ENCODE results near the gene ZNF853. TPM values are rescaled to one million over a fixed set of nuclear protein-coding genes. Genes with fewer than 3 reads are reported as not detected.

The ZNF853 gene
- total RNA-seq, 1 experiment from 2014 or later, result not detected

DNA sequence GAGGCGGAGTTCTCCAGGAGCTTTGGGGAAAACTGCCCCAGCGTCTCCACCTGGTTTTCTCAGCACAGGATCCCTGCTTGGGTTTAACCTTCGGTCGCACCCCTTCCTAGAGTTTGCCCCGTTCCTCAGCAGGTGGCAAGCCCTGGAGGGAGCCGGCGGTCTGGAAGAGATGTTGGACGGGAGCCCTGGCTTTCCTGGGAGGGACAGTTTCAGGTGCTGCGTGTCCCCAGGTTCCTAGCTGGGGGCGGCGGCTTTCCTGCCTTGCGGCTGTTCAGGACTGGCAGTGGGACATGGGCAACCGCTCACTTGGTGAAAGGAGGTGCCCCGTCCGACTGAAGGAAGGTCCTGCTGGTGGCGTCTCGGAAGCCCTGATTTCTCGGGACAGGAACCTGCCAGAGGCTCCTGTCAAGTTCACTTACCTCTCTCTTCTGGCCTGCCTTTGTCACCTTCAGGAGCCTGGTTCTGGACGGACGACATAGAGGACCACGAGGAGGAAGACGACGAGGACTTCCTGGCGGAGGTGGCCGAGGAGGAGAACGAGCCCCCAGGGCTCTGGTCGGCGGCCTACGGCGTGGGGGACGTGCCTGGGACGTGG is 36.5 kb downstream of the ZNF853 start:
- POLR2A ChIA-PET, result no interaction called here
- DNase-seq (ENCODE audit: unreplicated experiment), result no peak
- BruUV-seq (replicated peaks), result no TSS peak
- H3K27ac Mint-ChIP-seq (ENCODE audit: low read depth, unreplicated experiment), result no peak overlapping the region
- TF ChIP-seq, protein P1, sequence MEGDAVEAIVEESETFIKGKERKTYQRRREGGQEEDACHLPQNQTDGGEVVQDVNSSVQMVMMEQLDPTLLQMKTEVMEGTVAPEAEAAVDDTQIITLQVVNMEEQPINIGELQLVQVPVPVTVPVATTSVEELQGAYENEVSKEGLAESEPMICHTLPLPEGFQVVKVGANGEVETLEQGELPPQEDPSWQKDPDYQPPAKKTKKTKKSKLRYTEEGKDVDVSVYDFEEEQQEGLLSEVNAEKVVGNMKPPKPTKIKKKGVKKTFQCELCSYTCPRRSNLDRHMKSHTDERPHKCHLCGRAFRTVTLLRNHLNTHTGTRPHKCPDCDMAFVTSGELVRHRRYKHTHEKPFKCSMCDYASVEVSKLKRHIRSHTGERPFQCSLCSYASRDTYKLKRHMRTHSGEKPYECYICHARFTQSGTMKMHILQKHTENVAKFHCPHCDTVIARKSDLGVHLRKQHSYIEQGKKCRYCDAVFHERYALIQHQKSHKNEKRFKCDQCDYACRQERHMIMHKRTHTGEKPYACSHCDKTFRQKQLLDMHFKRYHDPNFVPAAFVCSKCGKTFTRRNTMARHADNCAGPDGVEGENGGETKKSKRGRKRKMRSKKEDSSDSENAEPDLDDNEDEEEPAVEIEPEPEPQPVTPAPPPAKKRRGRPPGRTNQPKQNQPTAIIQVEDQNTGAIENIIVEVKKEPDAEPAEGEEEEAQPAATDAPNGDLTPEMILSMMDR (IDR thresholded peaks at IDR 0.05; ENCODE audit: unreplicated experiment), result no peak
- no peaks in the 10 kb centered on the region for H3K9me3 Mint-ChIP-seq (ENCODE audit: unreplicated experiment)
- H3K27me3 Mint-ChIP-seq (ENCODE audit: insufficient read depth, unreplicated experiment), result no peaks in the 10 kb centered on the region
- H3K4me3 Mint-ChIP-seq (ENCODE audit: unreplicated experiment), result no peak overlapping the region
- no peaks in the 10 kb centered on the region for H3K4me1 Mint-ChIP-seq (ENCODE audit: insufficient read depth, unreplicated experiment)
- intact Hi-C loops (cut with micrococcal nuclease), result no loop called here
- CTCF ChIA-PET, result interaction anchor here (0.6 kb wide), 1 partner anchor 74 kb away, joined by 3 read pairs; no protein-coding TSS in a partner anchor
- peaks cover 64% of the 10 kb centered on the region for H3K36me3 Mint-ChIP-seq (ENCODE audit: insufficient read depth, unreplicated experiment)

DNA sequence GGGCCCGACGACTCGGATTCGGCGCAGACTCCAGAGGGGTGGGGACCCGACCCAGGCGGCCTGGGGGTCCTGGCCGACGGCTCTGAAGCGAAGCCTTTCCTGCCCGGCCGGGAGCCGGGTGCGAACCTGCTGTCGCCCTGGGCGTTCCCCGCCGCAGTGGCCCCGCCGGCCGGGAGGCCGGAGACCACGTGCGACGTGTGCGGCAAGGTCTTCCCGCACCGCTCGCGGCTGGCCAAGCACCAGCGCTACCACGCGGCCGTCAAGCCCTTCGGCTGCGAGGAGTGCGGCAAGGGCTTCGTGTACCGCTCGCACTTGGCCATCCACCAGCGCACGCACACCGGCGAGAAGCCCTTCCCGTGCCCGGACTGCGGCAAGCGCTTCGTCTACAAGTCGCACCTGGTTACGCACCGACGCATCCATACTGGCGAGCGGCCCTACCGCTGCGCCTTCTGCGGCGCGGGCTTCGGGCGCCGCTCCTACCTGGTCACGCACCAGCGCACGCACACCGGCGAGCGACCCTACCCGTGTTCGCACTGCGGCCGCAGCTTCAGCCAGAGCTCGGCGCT is 37.1 kb downstream of the ZNF853 start:
- Mint-ChIP-seq H3K9me3 (ENCODE audit: unreplicated experiment) (no peaks in the 10 kb centered on the region), H3K4me1 (ENCODE audit: insufficient read depth, unreplicated experiment) (no peaks in the 10 kb centered on the region), H3K4me3 (ENCODE audit: unreplicated experiment) (no peak overlapping the region), H3K27ac (ENCODE audit: low read depth, unreplicated experiment) (no peak overlapping the region), H3K36me3 (ENCODE audit: insufficient read depth, unreplicated experiment) (peaks cover 58% of the 10 kb centered on the region), H3K27me3 (ENCODE audit: insufficient read depth, unreplicated experiment) (no peaks in the 10 kb centered on the region)
- ChIA-PET CTCF (interaction anchor here (0.6 kb wide), 1 partner anchor 47 kb away, joined by 3 read pairs; no protein-coding TSS in a partner anchor), POLR2A (no interaction called here)
- TF ChIP-seq, protein P1 (IDR thresholded peaks at IDR 0.05; ENCODE audit: unreplicated experiment), result no peak
- intact Hi-C loops (cut with micrococcal nuclease), result no loop called here
- no TSS peak for BruUV-seq (replicated peaks)
- DNase-seq (ENCODE audit: unreplicated experiment), result no peak

DNA sequence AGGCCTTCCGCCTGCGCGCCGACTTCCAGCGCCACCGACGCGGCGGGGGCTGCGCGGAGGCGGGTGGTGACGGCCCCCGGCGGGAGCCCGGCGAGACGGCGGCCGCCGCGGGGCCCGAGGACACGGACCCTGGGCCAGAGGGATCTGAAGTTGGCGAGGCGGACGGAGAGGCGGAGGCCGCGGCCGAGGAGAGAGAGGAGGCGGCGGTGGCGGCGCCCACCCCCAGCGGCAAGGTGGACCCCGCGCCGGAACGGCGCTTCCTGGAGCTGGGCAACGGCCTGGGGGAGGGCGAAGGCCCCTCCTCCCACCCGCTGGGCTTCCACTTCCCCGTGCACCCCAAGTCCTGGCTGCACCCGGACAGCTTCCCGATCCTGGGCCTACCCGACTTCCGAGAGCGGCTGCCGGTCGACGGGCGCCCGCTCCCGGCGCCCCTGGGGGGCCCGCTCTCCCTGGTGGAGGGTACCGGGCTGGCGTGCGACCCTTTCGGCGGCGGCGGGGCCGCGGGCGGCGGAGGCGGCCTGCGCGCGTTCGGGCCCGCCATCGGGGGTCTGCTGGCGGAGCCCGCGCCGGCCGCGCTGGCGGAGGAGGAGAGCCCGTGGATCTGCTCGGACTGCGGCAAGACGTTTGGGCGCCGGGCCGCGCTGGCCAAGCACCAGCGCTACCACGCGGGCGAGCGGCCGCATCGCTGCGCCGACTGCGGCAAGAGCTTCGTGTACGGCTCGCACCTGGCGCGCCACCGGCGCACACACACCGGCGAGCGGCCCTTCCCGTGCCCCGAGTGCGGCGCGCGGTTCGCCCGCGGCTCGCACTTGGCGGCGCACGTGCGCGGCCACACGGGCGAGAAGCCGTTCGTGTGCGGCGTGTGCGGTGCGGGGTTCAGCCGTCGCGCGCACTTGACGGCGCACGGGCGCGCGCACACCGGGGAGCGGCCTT is 37.9 kb downstream of the ZNF853 start:
- no TSS peak for BruUV-seq (replicated peaks)
- H3K4me1 Mint-ChIP-seq (ENCODE audit: insufficient read depth, unreplicated experiment), result no peaks in the 10 kb centered on the region
- no peak overlapping the region for H3K4me3 Mint-ChIP-seq (ENCODE audit: unreplicated experiment)
- no peak overlapping the region for H3K27ac Mint-ChIP-seq (ENCODE audit: low read depth, unreplicated experiment)
- TF ChIP-seq, protein P1 (IDR thresholded peaks at IDR 0.05; ENCODE audit: unreplicated experiment), result no peak
- H3K9me3 Mint-ChIP-seq (ENCODE audit: unreplicated experiment), result no peaks in the 10 kb centered on the region
- peaks cover 54% of the 10 kb centered on the region for H3K36me3 Mint-ChIP-seq (ENCODE audit: insufficient read depth, unreplicated experiment)
- DNase-seq (ENCODE audit: unreplicated experiment), result no peak
- POLR2A ChIA-PET, result no interaction called here
- CTCF ChIA-PET, result interaction anchor here (0.6 kb wide), 1 partner anchor 46 kb away, joined by 3 read pairs; no protein-coding TSS in a partner anchor
- no peaks in the 10 kb centered on the region for H3K27me3 Mint-ChIP-seq (ENCODE audit: insufficient read depth, unreplicated experiment)
- intact Hi-C loops (cut with micrococcal nuclease), result no loop called here
